Calu3 (cell line): ENCODE results near the gene ITGA2. TPM values are rescaled to one million over a fixed set of nuclear protein-coding genes. Genes with fewer than 3 reads are reported as not detected.
"Not testable (repeated sequence)": the region's sequence is repeated elsewhere in the genome, so short reads cannot be mapped to it uniquely, and the experiment has no call there.

ENCODE experiments used
- BruUV-seq: library from RNA; stranded (reverse); fragments of 400-500 nt; replicated peaks from 2 replicates; lab custom pipeline; 2021; lab: Mats Ljungman, UMichigan
- CTCF ChIA-PET: fragments of 300-600 bp; sonication (Branson Sonifier 250); formaldehyde crosslinking; loops from one replicate; lab custom pipeline; 2022; ENCODE audit warnings: antibody characterized with exemption; lab: Charles Lee
- DNase-seq: peaks from one replicate; pipeline ENCODE4 v3.0.0; 2022
- H3K27ac Mint-ChIP-seq: one replicate; pipeline ENCODE4 v1.8.0; 2022; ENCODE audit warnings: mixed read lengths; ENCODE audit not compliant: unreplicated experiment
- H3K27me3 Mint-ChIP-seq: one replicate; pipeline ENCODE4 v1.8.0; 2022; ENCODE audit warnings: mixed read lengths; ENCODE audit not compliant: unreplicated experiment
- H3K36me3 Mint-ChIP-seq: one replicate; pipeline ENCODE4 v1.8.0; 2022; ENCODE audit warnings: mild to moderate bottlenecking, moderate library complexity, mixed read lengths; ENCODE audit not compliant: insufficient read depth, unreplicated experiment
- H3K4me1 Mint-ChIP-seq: one replicate; pipeline ENCODE4 v1.8.0; 2022; ENCODE audit warnings: mild to moderate bottlenecking, low read depth, mixed read lengths; ENCODE audit not compliant: unreplicated experiment
- H3K4me3 Mint-ChIP-seq: one replicate; pipeline ENCODE4 v1.8.0; 2022; ENCODE audit warnings: mild to moderate bottlenecking, low read depth, moderate library complexity, mixed read lengths; ENCODE audit not compliant: unreplicated experiment
- H3K9me3 Mint-ChIP-seq: one replicate; pipeline ENCODE4 v1.8.0; 2022; ENCODE audit warnings: low read depth, mixed read lengths; ENCODE audit not compliant: unreplicated experiment
- CTCF ChIP-seq: fragments of 200-600 bp; IDR thresholded peaks from one replicate; pipeline ENCODE4 v1.8.0; 2022; ENCODE audit warnings: antibody characterized with exemption; ENCODE audit not compliant: unreplicated experiment
- intact Hi-C: fragments of 100-400 bp; cut with micrococcal nuclease; formaldehyde crosslinking; loops from one replicate; pipeline ENCODE4 v1.10.0; 2022; ENCODE audit not compliant: unreplicated experiment
- total RNA-seq: library from RNA; stranded (reverse); gene quantifications from 2 replicates; pipeline ENCODE4 v1.2.3, GENCODE V29; 2022

ITGA2 gene
- total RNA-seq, 1 experiment from 2014 or later: 91.9 TPM

- H3K27ac Mint-ChIP-seq: peak overlapping the region; percentile 26
- peaks cover 2% of the 10 kb centered on the region for H3K9me3 Mint-ChIP-seq
- DNase-seq: no peak
- CTCF ChIA-PET: interaction anchor here (0.6 to 1.4 kb wide), 3 partner anchors 24 to 60 kb away, joined by 3 to 8 read pairs (median 3); no protein-coding TSS in a partner anchor
- intact Hi-C loops: no loop called here
- BruUV-seq: no TSS peak
- no peak for TF ChIP-seq CTCF
- H3K36me3 Mint-ChIP-seq: no peaks in the 10 kb centered on the region
- H3K4me1 Mint-ChIP-seq: peaks cover 14% of the 10 kb centered on the region
- H3K4me3 Mint-ChIP-seq: no peak overlapping the region
- no peaks in the 10 kb centered on the region for H3K27me3 Mint-ChIP-seq
Observed at GRCh38 chr5:52963636-52964035, 25.5 kb upstream of the ITGA2 start.

- TF ChIP-seq CTCF: no peak
- peaks cover 14% of the 10 kb centered on the region for H3K4me1 Mint-ChIP-seq
Observed at GRCh38 chr5:52964138-52964537, 25.0 kb upstream of the ITGA2 start.

GRCh38 chr5:52976157-52976556 lies 13.0 kb upstream of the ITGA2 start:
- BruUV-seq, H3K4me3 Mint-ChIP-seq, H3K27ac Mint-ChIP-seq, H3K27me3 Mint-ChIP-seq, H3K36me3 Mint-ChIP-seq, intact Hi-C loops, DNase-seq, H3K4me1 Mint-ChIP-seq, H3K9me3 Mint-ChIP-seq, CTCF ChIA-PET: not testable (repeated sequence)

More at GRCh38 chr5:52964138-52964537, 25.0 kb upstream of the ITGA2 start:
- intact Hi-C loops: no loop called here
- no peak overlapping the region for H3K4me3 Mint-ChIP-seq
- no peaks in the 10 kb centered on the region for H3K27me3 Mint-ChIP-seq
- H3K27ac Mint-ChIP-seq: peak overlapping the region; percentile 26
- BruUV-seq: no TSS peak
- CTCF ChIA-PET: interaction anchor here (0.6 to 0.9 kb wide), 2 partner anchors 24 to 59 kb away, joined by 3 read pairs; no protein-coding TSS in a partner anchor
- DNase-seq: no peak
- peaks cover 5% of the 10 kb centered on the region for H3K9me3 Mint-ChIP-seq
- H3K36me3 Mint-ChIP-seq: no peaks in the 10 kb centered on the region

GRCh38 chr5:52977264-52977897 lies 11.8 kb upstream of the ITGA2 start:
- Mint-ChIP-seq H3K27me3 (no peaks in the 10 kb centered on the region), H3K4me3 (no peak overlapping the region), H3K4me1 (no peaks in the 10 kb centered on the region), H3K9me3 (peaks cover 3% of the 10 kb centered on the region), H3K36me3 (no peaks in the 10 kb centered on the region), H3K27ac (no peak overlapping the region)
- intact Hi-C loops: no loop called here
- TF ChIP-seq CTCF: no peak
- CTCF ChIA-PET: no interaction called here
- no peak for DNase-seq
- no TSS peak for BruUV-seq

- Mint-ChIP-seq H3K36me3 (peaks cover 11% of the 10 kb centered on the region), H3K4me1 (peaks cover 39% of the 10 kb centered on the region), H3K27me3 (no peaks in the 10 kb centered on the region), H3K27ac (no peak overlapping the region), H3K4me3 (no peak overlapping the region), H3K9me3 (peaks cover 3% of the 10 kb centered on the region)
- no TSS peak for BruUV-seq
- TF ChIP-seq CTCF: no peak
- intact Hi-C loops: no loop called here
- CTCF ChIA-PET: no interaction called here
- DNase-seq: no peak
Observed at GRCh38 chr5:52981507-52981906, 7.6 kb upstream of the ITGA2 start.
